ENCODE data around the gene DIDO1. TPM values are rescaled to one million over a fixed set of nuclear protein-coding genes. Genes with fewer than 3 reads are reported as not detected.

DIDO1 gene
- total and polyA plus RNA-seq, 2 of the 13 experiments (the other 11 are each of a cell fraction or from before 2014, with no cell fraction given), result 75.0 to 75.1 TPM

- TF ChIP-seq ZNF574 (CRISPR knock-in tag; IDR thresholded peaks at IDR 0.05), result peak; percentile 49; the same call in 1 of the 2 replicates
- TF ChIP-seq PAWR (CRISPR knock-in tag; IDR thresholded peaks at IDR 0.05; ENCODE audit: borderline replicate concordance), result no peak
- no peak for TF ChIP-seq SUZ12 (IDR thresholded peaks at IDR 0.05; ENCODE audit: low read depth, low read length)
- TF ChIP-seq ZNF660 (CRISPR knock-in tag; IDR thresholded peaks at IDR 0.05; ENCODE audit: borderline replicate concordance, low read depth), result peak; percentile 62
- TF ChIP-seq NR3C1 (CRISPR knock-in tag; IDR thresholded peaks at IDR 0.05), result no peak
- TF ChIP-seq ZIK1 (CRISPR knock-in tag; IDR thresholded peaks at IDR 0.05; ENCODE audit: borderline replicate concordance, low read depth), result no peak; the same call in 1 of the 2 replicates
- no peak for TF ChIP-seq NAIF1 (CRISPR knock-in tag; IDR thresholded peaks at IDR 0.05; ENCODE audit: borderline replicate concordance)
- peak; percentile 79; the same call in 1 of the 2 replicates for TF ChIP-seq ZNF367 (CRISPR knock-in tag; IDR thresholded peaks at IDR 0.05; ENCODE audit: borderline replicate concordance)
- no peak for TF ChIP-seq NFRKB (IDR thresholded peaks at IDR 0.05)
- no peak; the same call in 1 of the 2 replicates for TF ChIP-seq AHDC1 (CRISPR knock-in tag; IDR thresholded peaks at IDR 0.05; ENCODE audit: borderline replicate concordance)
- peak; percentile 35; the same call in 1 of the 2 replicates for TF ChIP-seq IKZF5 (CRISPR knock-in tag; IDR thresholded peaks at IDR 0.05)
- no peak; the same call in 1 of the 2 replicates for TF ChIP-seq ZNF580 (CRISPR knock-in tag; IDR thresholded peaks at IDR 0.05; ENCODE audit: borderline replicate concordance, low read depth)
- no peak for TF ChIP-seq TP53 (CRISPR knock-in tag; conservative IDR thresholded peaks at IDR 0.05)
- no peak for TF ChIP-seq GPBP1L1 (CRISPR knock-in tag; IDR thresholded peaks at IDR 0.05)
- TF ChIP-seq POLR2G (IDR thresholded peaks at IDR 0.05; ENCODE audit: low read depth, low read length), result no peak; the same call in 1 of the 2 replicates
Measured at GRCh38 chr20:62952968-62953838, 26.9 kb upstream of the DIDO1 start (continued).

All from HepG2 (cell line).